Heart right ventricle (tissue), 16 donors: Measurements from ENCODE around the gene CEP170. TPM values are rescaled to one million over a fixed set of nuclear protein-coding genes. Genes with fewer than 3 reads are reported as not detected.

Experiments used
- ATAC-seq, 8 donors: fragments of 200-7000 bp; cut with Tn5 transposase; one replicate each; pipeline ENCODE4 v1.9.1; 2020; ENCODE audit warnings: mild to moderate bottlenecking in 8 of 8, moderate library complexity in 8 of 8, moderate number of reproducible peaks in 1 of 8
- DNase-seq, 2 donors: peaks; one replicate each; pipeline ENCODE4 v3.0.0-alpha.2; 2020
- H3K27ac ChIP-seq, 10 donors: fragments of 200-600 bp; sonication (generic) in 2 of 10; one replicate each; pipeline versions ENCODE4 v1.5.0 to v1.8.0; 2020 to 2022; ENCODE audit warnings: mild to moderate bottlenecking in 3 of 10
- H3K27me3 ChIP-seq, 7 donors: fragments of 200-600 bp; one replicate each; pipeline ENCODE4 v1.8.0; 2021 to 2022; ENCODE audit warnings: mild to moderate bottlenecking in 2 of 7
- H3K36me3 ChIP-seq, 9 donors: fragments of 200-600 bp; sonication (generic) in 1 of 9; one replicate each; pipeline versions ENCODE4 v1.5.0 to v1.8.0; 2020 to 2022; ENCODE audit warnings: mild to moderate bottlenecking in 2 of 9
- H3K4me1 ChIP-seq, 9 donors: fragments of 200-600 bp; sonication (generic) in 1 of 9; one replicate each; pipeline versions ENCODE4 v1.5.0 to v1.8.0; 2020 to 2022; ENCODE audit warnings: mild to moderate bottlenecking in 4 of 9
- H3K4me3 ChIP-seq, 10 donors: fragments of 200-600 bp; sonication (generic) in 2 of 10; one replicate each; pipeline versions ENCODE4 v1.5.0 to v1.8.0; 2020 to 2022; ENCODE audit warnings: mild to moderate bottlenecking in 7 of 10, moderate library complexity in 2 of 10
- H3K9me3 ChIP-seq, 11 donors: fragments of 200-600 bp in 10 of 11; sonication (generic) in 2 of 11; one replicate each; pipeline versions ENCODE4 v1.5.0 to v1.8.0; 2013 to 2022; ENCODE audit warnings: mild to moderate bottlenecking in 2 of 11, control low read depth in 1 of 11, moderate library complexity in 1 of 11
- WGBS, 2 donors: extraction: QIAGEN DNeasy Blood & Tissue Kit; methylation state at CpG; one replicate each; pipeline ENCODE4 v1.1.7; 2013; ENCODE audit warnings: inconsistent platforms in 1 of 2; 5-methylcytosine and 5-hydroxymethylcytosine counted together
- intact Hi-C, 10 donors: fragments of 100-400 bp; cut with DNase I; formaldehyde crosslinking; loops; one replicate each; pipeline versions ENCODE4 v1.11.1 to v1.14.2; 2022
- polyA plus RNA-seq, 2 donors: library from polyadenylated mRNA; stranded (reverse); fragments of 200-250 nt; gene quantifications; one replicate each; pipeline ENCODE4 v1.2.3, GENCODE V29; 2013
- total RNA-seq, 10 donors: library from RNA; stranded (reverse); fragmentation: NEBNext Ultra II Directional in 3 of 10; extraction: Animal tissue kit (Norgen Biotek cat#: 25700) in 3 of 10; gene quantifications; one replicate each; pipeline versions ENCODE4 v1.2.1 to v1.2.4, GENCODE V29; 2021 to 2023
- TF ChIP-seq, protein P1 (sequence below), 9 donors: fragments of 200-600 bp; sonication (generic) in 2 of 9; IDR thresholded peaks; one replicate each; pipeline versions ENCODE4 v1.5.0 to v1.8.0; 2021 to 2022; ENCODE audit warnings: antibody characterized with exemption in 9 of 9, mild to moderate bottlenecking in 5 of 9, moderate library complexity in 1 of 9
- donor health status: Arrhythmogenic right ventricular cardiomyopathy.
- donor health status: ischemic (EF 13 %, LVEDD 7.1; RV severe dilation, severe dysfunction).
- donor health status: healthy with polysubstance abuse.
- donor health status: DM: no; HTN: yes; CAD: no.
- donor health status: DM: no; HTN: no; CAD: no.
- donor health status: ischemic (EF 25% LVEDD 6.9; RV normal size, moderate dysfunction).
- donor health status: ischemic (EF 25% LVEDD 5.7; RV mildly dilated, moderate dysfunction).
- donor health status: healthy.
- donor health status: DM: yes; HTN: yes; CAD: no.
- donor health status: Ischemic cardiomyopathy.
- donor health status: ischemic (EF 35%, LVEDD 5.7; RV mildly dilated, moderate dysfunction).
- donor health status: nonischemic (EF 11% LVEDD 7.7; RV severe dilation, severe dysfunction).
- donor health status: DM: yes; HTN: yes; CAD: no.
- donor health status: PGD.
- donor health status: ischemic (EF 29% LVEDD 5.4; RV normal size, mild dysfunction).
- donor health status: nonischemic (EF 23%, LVEDD 6.1; RV moderate dilation, normal function).

Gene CEP170
- total and polyA plus RNA-seq, 12 donors = 7.3 to 75.5 (median 50.4) TPM

DNA sequence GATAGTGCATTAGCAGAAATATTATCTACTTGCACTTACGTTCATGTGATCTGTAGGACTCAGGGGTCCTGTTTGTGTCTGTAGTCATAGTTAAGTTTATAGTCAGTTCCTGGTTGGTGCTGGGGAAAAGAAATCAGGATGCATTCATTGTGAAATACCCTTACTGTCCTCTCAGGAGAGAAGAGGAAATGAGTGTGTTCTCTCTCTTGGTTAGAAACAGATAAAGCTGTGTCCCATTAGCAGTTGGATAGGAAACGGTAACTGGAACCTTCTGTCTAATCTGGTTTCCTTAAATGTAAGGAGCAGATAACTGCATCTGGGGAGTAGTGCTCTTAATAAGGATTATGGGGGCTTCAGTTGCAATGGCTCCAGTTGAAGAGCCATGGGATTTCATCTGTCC, 9.6 kb upstream of the CEP170 start:
- no peaks in the 10 kb centered on the region for H3K9me3 ChIP-seq
- TF ChIP-seq, protein P1, sequence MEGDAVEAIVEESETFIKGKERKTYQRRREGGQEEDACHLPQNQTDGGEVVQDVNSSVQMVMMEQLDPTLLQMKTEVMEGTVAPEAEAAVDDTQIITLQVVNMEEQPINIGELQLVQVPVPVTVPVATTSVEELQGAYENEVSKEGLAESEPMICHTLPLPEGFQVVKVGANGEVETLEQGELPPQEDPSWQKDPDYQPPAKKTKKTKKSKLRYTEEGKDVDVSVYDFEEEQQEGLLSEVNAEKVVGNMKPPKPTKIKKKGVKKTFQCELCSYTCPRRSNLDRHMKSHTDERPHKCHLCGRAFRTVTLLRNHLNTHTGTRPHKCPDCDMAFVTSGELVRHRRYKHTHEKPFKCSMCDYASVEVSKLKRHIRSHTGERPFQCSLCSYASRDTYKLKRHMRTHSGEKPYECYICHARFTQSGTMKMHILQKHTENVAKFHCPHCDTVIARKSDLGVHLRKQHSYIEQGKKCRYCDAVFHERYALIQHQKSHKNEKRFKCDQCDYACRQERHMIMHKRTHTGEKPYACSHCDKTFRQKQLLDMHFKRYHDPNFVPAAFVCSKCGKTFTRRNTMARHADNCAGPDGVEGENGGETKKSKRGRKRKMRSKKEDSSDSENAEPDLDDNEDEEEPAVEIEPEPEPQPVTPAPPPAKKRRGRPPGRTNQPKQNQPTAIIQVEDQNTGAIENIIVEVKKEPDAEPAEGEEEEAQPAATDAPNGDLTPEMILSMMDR (IDR thresholded peaks at IDR 0.05) = no peak
- H3K27ac ChIP-seq = peak overlapping the region in 3 of 10 donors; percentile 29 to 84 (median 32)
- peak in 7 of 8 donors; percentile 29 to 74 (median 60) for ATAC-seq
- H3K4me3 ChIP-seq = no peak overlapping the region
- intact Hi-C loops = no loop called here
- H3K27me3 ChIP-seq = no peaks in the 10 kb centered on the region
- 29 to 41% methylated on average over 2 of the region's 2 CpGs for WGBS, 2 donors
- H3K36me3 ChIP-seq = no peaks in the 10 kb centered on the region
- DNase-seq = no peak
- peaks cover 6 to 82% (median 40%) of the 10 kb centered on the region in 9 donors for H3K4me1 ChIP-seq

GRCh38 chr1:243261390-243261789, 6.3 kb upstream of the CEP170 start:
- Histone ChIP-seq H3K27ac (peak overlapping the region in 4 of 10 donors; percentile 8 to 43 (median 28)), H3K27me3 (no peaks in the 10 kb centered on the region), H3K4me3 (no peak overlapping the region), H3K36me3 (no peaks in the 10 kb centered on the region), H3K9me3 (no peaks in the 10 kb centered on the region), H3K4me1 (peaks cover 6 to 75% (median 38%) of the 10 kb centered on the region in 9 donors)
- DNase-seq (no peak), ATAC-seq (peak in 2 of 8 donors; percentile 40 to 48)
- TF ChIP-seq, protein P1 (IDR thresholded peaks at IDR 0.05) = no peak
- 79 to 89% methylated on average over 1 of the region's 1 CpG for WGBS, 2 donors
- intact Hi-C loops = no loop called here

- Histone ChIP-seq H3K36me3 (no peaks in the 10 kb centered on the region), H3K4me3 (no peak overlapping the region), H3K27me3 (no peaks in the 10 kb centered on the region), H3K27ac (peak overlapping the region in 4 of 10 donors; percentile 8 to 43 (median 28)), H3K9me3 (no peaks in the 10 kb centered on the region), H3K4me1 (peaks cover 6 to 66% (median 39%) of the 10 kb centered on the region in 9 donors)
- no peak for ATAC-seq
- 66 to 70% methylated on average over 4 of the region's 4 CpGs for WGBS, 2 donors
- DNase-seq = no peak
- intact Hi-C loops = no loop called here
- TF ChIP-seq, protein P1 (IDR thresholded peaks at IDR 0.05) = no peak
These were observed 5.3 kb upstream of the CEP170 start for GRCh38 chr1:243260221-243260880.

DNA sequence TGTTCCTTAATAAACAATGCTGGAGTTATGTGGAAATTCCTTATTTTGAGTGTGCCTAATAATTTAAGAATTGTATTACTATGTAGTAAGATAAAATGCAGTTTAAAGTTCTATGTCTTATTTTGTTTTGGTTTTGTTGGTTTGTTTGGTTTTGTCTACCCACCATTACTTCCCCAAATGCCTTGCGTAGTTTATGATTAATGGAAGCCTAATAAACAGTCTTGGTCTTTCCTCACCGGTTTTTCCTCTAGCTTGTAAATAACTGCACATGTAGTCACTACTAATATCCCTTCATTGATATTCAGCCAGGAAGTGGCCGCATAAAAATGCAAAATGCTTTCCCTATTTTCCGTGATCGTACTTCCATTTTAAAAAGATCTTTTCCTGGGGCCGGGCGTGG, 3.6 kb upstream of the CEP170 start:
- H3K36me3 ChIP-seq = no peaks in the 10 kb centered on the region
- ATAC-seq = no peak
- no peaks in the 10 kb centered on the region for H3K9me3 ChIP-seq
- peaks cover 6 to 50% (median 28%) of the 10 kb centered on the region in 9 donors for H3K4me1 ChIP-seq
- intact Hi-C loops = no loop called here
- TF ChIP-seq, protein P1 (IDR thresholded peaks at IDR 0.05) = no peak
- no peak for DNase-seq
- H3K27me3 ChIP-seq = no peaks in the 10 kb centered on the region
- 96% methylated on average over 7 of the region's 7 CpGs for WGBS, 2 donors
- no peak overlapping the region for H3K4me3 ChIP-seq
- H3K27ac ChIP-seq = no peak overlapping the region
